D341Med (cell line): ENCODE results near the gene ANXA4.
"Not testable (repeated sequence)": the region's sequence is repeated elsewhere in the genome, so short reads cannot be mapped to it uniquely, and the experiment has no call there.

Experiments
- DNase-seq: peaks from one replicate; pipeline ENCODE4 v3.0.0; 2012; ENCODE audit warnings: low spot score

The ANXA4 gene

GRCh38 chr2:69721022-69721421 is 20.9 kb upstream of the ANXA4 start:
- DNase-seq, result no peak

DNA sequence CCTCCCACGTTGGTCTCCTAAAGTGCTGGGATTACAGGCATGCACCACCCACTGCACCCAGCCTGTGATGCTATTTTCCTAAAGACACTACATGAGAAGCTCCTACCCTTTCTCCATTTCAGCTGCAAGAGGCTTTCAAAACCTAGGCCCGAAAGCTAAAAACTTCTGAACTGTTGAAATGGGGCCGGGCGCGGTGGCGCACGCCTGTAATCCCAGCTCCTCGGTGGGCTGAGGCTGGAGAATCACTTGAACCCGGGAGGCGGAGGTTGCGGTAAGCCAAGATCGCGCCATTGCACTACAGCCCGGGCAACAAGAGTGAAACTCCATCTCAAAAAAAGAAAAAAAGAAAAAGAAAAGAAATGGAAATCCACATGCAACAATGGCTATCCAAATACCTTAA is 18.1 kb upstream of the ANXA4 start:
- DNase-seq, result no peak

DNA sequence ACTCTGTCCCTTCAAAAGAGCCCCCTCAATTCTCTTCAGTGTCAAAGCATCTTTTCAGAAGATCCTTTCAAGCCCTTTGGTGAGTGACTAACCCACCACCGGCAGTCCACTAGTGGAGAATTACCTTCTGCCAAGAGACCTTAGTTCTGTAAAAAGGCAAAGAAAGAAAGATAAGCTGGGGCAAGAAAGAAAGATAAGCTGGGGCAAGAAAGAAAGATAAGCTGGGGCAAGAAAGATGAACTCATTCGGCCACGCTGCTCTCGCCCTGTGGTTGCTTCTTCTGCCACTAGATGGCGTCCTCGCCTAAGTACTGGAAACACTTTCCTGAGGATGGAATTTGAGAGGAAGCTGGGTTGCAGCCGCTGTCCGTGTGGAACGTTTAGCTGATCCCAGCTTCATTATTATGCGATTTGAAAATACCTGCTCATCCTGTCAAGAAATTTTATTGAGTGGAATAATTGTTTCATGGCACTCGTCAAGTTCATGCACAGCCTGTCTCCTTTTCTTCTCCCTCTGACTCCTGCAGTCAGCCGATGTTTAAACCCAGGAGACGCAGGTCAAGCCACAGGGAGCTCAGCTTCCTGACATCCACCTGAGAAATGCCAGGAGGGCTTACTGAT is 17.3 kb upstream of the ANXA4 start:
- DNase-seq, result peak; percentile 78

- DNase-seq, result no peak
Observed at GRCh38 chr2:69725706-69726360, 16.1 kb upstream of the ANXA4 start.

GRCh38 chr2:69729266-69729665 is 12.7 kb upstream of the ANXA4 start:
- DNase-seq, result no peak

GRCh38 chr2:69729781-69730180 is 12.2 kb upstream of the ANXA4 start:
- no peak for DNase-seq

DNA sequence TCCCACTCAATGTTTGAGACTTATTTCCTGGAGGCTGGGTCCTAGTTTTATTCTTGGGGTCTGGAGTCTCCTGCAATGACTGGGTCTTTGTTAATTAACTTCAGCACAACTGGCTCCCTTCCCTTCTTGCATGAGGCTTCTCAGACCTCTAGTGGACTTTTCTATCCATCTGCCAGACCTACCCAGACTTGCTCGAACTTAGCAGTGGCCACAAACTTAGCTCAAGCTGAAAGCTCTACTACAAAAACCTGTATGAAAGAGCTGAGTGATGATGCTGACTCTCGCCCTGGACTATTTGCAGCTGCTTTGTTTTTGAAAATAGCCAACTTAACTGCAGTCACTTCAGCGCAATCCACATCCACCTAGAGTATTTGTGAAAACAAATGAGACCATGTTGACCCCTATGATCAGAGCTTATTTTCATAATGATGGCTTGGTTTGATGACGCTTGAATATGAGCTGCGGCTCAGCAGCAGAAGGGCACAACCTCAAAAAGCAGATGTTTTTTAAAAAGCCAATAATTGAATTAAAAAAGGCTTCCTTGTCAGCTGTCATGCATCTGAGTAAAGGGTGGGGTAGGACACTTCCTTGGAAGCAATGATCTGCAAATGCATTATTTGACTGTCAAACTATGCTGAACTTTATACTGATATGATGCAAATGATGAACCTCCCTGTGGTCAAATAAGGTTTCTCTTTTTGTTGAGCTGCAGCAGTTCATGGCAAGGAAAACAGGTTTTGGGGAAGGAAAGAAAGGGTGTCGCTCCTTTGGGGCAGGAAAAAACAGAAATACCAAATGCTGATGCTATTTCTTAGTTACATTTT is 10.6 kb upstream of the ANXA4 start:
- no peak for DNase-seq

GRCh38 chr2:69733342-69734034 is 8.4 kb upstream of the ANXA4 start:
- DNase-seq, result no peak

GRCh38 chr2:69734035-69734611 is 7.8 kb upstream of the ANXA4 start:
- DNase-seq, result peak; percentile 70

DNA sequence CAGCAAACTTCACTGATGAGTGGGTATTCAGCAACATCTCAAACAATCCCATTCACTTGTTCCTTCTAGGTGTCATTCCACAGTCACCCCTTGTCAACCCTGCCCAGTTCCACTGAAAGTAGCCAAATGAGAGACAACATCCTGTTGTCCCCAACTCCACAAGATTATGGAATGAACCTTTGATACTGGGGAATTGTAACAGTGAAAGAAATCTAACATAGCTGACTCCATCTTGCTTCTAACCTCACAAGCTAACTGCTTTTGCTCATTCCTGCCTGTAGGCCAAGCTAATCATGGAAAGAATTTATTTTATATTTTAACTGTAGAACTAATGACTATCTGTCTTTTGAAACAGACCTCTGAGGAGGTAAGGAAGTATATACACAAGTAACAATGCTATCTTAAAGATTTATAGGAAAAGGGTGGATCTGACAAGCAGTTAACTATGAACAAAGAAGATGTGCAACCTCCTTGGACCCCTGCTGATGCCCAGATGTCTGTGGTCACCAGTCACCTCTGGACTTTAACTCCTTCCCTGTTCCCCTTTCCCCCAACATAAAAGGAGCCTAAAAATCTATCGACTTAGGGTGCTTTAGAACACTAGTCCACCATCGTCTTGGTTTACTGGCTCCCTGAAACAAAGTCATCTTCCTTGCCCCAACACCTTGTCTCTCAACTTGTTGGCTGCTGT is 6.9 kb upstream of the ANXA4 start:
- no peak for DNase-seq

DNA sequence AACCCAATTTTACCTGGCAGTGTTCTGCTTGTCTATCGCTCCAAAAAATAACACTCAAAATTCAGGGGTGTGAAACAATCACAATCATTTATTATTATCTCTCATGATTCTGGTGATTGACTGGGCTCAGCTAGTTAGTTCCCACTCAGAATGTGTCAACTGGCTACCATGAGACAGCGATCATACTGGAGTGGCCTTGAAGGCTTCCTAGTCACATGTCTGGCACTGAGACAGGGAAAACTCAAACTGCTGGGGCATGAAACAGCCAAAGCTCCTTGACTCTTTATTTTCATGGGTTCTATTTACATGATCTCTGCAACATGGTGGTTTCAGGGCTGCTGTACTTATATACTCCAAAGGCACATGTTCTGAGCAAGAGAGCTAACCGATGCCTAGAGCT is 6.2 kb upstream of the ANXA4 start:
- no peak for DNase-seq

DNA sequence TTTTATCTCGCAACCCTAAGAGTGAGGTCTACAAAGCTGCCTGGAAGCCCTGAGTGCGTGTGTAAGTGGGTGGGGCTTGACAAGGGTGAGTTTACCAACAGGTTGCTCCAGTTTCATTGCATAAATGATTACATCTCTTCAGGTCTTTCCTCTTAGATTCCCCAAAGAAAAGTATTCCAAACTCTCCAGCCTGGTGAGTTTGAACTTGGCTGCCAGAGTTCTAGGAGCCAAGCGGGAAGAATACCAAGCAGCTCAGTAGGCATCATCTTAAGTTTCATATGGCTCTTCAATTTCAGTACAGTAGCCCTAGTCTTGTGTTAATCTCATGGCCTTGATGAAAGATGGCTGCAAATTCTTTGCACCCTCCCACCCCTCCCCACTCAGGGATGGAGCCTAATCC is 3.8 kb upstream of the ANXA4 start:
- DNase-seq, result not testable (repeated sequence)

DNA sequence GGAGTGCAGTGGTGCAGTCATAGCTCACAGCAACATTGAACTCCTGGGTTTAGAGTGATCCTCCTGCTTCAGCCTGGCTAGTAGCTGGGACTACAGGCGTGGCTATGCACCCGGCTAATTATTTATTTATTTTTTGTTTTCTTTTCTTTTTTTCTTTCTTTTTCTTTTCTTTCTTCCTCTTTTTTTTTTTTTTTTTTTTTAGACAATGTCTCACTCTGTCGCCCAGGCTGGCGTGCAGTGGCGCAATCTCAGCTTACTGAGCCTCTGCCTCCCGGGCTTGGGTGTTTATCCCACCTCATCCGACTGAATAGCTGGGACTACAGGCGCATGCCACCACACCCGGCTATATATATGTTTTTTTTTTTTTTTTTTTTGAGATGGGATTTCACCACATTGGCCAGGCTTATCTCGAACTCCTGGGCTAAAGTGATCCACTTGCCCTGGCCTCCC is 1.4 kb upstream of the ANXA4 start:
- no peak for DNase-seq

DNA sequence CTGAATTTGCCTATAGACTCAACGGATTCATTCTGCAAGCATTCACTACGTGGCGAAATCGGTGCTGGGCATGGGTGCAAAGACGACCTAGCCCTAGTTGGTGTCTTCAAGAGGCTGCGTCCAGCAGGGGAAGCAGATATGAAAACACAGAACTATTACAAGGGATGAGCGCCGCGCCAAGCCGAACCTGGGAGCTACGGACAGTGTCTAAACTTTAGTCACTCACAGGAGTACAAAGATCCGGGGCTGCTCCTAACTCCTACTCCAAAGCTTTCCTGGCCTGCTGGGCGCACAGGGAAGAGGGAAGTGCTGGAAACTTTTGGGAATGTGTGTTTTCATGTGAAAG is 732 bp upstream of the ANXA4 start:
- DNase-seq, result peak; percentile 47

GRCh38 chr2:69742322-69742952 is 503 bp downstream of the ANXA4 start:
- no peak for DNase-seq

DNA sequence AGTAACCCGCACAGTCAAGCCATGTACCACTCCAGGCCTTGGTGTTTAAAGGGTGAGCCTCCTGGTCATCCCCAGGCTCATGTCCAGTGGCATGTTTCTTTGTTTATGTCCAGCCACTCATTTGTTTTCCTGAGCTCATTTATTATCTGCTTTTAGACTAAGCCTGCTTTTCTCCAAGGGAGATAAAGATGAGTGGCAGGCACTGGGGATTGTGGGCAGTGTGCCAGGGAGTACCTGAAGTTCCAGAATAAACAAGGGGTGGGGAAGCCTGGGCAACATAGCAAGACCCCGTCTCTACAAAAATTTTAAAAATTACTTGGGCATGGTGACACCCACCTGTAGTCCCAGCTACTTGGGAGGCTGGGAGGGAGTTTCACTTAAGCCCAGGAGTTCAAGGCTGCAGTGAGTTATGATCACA is 1.9 kb downstream of the ANXA4 start:
- no peak for DNase-seq

DNA sequence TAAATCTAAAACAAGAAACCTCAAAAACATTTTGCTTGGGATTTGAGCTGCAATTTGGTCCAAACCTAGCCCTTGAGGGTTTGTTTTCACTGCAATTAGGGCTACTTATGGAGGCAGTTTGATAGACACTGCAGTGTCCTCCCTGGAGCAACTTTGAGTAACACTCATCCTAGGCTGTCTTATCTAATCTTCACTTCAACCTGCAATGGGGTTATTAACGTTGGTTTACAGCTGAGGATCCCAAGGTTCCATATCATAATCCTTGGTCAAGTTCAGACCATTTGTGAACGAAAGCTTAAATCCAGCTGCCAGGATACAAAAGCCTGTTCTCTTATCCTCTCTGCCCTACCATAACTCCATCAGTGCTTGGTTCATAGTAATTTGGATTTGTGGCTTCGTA is 2.5 kb downstream of the ANXA4 start:
- DNase-seq, result no peak

GRCh38 chr2:69745035-69745434 is 3.1 kb downstream of the ANXA4 start:
- no peak for DNase-seq

- DNase-seq, result no peak
Observed at GRCh38 chr2:69750246-69750645, 8.3 kb downstream of the ANXA4 start.

DNA sequence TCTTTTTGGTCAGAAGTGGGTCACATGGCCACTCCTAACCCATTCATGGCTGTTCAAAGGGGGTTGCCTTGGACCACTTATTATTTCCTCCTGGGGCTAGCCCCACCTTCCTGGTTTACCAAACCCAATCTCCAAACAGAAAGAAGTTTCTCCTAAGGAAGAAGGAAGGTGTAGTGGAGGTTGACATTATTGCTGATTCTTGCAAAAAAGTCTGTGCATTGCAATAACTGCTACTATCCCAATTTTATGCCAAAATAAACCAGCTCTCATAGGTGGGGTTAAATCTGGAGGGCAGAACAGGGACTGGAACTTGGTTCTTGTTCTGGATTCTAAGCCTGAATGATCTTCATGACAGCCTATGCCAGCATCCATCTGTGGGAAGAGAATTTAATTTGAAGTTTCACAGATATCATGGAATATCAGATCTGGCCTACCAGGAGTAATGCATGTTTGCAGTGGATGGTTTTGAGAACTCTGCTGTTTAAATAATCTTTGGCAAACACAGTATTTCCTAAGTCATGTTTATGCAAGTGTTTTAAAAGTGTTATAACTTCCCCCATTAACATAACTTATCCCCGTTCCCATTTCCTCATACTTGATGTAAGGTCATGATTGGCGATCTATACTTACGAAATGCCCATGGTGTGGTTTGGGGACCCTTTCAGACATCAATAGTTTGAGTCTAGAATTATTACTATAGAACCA is 11.9 kb downstream of the ANXA4 start:
- no peak for DNase-seq

DNA sequence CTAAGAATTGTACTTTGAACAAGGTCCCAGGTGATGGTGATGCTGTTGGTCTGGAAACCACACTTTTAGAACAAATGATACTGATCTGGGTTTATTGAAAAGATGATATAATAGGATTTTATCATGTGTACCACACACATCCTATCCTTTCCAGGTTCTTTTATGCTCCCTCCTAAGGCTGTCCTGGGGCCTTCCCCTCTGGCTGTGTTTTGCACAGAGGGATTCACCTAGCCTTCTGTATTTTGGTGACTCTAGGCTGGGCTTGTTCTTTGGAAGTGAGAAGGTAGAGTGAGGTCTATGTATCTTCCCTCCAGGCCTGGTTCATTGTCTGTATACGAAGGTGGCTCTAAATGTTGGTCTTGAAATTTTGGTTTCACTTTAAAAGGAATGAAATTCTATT is 12.7 kb downstream of the ANXA4 start:
- DNase-seq, result no peak
